GM12801 (cell line): ENCODE measurements around the gene LRRC8A.

Experiments
- TF ChIP-seq, protein P1 (sequence below): IDR thresholded peaks from one replicate; pipeline ENCODE4 v1.5.1; 2011; ENCODE audit warnings: control low read depth; ENCODE audit not compliant: insufficient read length; ENCODE audit errors: extremely low read depth

Gene LRRC8A

DNA sequence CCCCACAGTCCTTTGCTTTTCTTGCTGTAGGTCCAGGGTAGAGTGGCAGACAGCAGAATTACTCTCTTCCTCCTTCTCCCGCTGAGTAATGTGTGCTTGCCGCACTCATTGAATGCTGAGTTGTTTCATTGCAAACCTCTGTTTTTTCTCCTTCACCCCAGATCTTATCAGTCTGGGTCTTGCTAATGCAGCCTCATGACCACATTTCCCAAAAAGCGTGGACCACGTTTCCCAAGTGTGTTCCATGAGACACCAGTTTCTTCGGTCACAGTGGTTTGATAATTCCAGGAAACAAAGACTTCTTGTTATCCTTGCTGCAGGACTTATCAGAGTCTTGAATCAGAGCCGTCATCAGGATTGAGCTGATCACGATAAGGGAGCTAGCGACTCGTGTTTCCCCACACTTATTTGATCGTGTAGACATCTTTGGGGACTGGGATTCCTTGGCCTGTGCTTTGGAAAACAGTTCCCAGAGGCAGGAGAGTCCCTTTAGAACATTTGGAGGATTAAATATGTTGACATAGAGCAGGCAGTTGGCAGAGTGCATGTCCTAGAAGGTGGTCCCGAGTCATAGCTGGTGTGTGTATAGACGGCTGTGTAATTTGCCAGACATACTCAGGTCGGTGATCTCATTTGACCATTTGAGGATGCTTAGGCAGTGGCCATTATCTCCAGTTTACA, 4.4 kb downstream of the LRRC8A start:
- TF ChIP-seq, protein P1, sequence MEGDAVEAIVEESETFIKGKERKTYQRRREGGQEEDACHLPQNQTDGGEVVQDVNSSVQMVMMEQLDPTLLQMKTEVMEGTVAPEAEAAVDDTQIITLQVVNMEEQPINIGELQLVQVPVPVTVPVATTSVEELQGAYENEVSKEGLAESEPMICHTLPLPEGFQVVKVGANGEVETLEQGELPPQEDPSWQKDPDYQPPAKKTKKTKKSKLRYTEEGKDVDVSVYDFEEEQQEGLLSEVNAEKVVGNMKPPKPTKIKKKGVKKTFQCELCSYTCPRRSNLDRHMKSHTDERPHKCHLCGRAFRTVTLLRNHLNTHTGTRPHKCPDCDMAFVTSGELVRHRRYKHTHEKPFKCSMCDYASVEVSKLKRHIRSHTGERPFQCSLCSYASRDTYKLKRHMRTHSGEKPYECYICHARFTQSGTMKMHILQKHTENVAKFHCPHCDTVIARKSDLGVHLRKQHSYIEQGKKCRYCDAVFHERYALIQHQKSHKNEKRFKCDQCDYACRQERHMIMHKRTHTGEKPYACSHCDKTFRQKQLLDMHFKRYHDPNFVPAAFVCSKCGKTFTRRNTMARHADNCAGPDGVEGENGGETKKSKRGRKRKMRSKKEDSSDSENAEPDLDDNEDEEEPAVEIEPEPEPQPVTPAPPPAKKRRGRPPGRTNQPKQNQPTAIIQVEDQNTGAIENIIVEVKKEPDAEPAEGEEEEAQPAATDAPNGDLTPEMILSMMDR: no peak

DNA sequence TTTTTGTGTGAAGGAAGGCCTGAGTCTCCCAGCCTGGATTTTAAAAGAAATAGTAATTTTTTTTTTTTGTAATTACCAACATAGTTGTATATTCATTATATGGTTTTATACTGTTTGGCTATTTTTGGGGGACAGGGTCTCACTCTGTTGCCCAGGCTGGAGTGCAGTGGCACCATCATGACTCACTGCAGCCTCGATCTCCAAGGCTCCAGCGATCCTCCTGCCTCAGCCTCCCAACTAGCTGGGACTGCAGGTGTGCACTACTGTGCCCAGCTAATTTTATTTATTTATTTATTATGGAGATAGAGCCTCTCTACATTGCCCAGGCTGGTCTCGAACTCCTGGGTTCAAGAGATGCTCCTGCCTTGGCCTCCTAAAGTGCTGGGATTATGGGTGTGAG, 5.1 kb downstream of the LRRC8A start:
- TF ChIP-seq, protein P1: no peak

DNA sequence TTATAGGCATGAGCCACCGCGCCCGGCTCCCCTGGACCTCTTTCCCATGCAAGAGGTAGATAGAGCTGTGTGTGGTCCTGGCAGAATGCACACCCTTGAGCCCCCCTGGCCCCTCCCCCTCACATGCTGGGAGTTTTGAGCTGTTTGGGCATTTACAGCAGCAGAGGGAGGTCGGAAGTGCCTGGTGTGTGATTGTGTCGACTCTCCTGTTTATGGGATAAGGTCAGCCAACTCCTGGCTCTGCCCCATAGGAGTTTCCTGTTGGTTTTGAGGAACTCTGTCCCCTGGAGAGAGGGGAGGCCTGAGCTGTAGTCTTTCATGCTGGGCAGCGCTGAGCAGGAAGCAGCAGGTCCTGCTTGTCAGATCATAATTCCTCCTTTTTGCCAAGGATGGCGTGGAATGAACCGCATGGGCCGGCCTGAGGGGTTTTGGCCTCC, 6.0 kb downstream of the LRRC8A start:
- TF ChIP-seq, protein P1: no peak

DNA sequence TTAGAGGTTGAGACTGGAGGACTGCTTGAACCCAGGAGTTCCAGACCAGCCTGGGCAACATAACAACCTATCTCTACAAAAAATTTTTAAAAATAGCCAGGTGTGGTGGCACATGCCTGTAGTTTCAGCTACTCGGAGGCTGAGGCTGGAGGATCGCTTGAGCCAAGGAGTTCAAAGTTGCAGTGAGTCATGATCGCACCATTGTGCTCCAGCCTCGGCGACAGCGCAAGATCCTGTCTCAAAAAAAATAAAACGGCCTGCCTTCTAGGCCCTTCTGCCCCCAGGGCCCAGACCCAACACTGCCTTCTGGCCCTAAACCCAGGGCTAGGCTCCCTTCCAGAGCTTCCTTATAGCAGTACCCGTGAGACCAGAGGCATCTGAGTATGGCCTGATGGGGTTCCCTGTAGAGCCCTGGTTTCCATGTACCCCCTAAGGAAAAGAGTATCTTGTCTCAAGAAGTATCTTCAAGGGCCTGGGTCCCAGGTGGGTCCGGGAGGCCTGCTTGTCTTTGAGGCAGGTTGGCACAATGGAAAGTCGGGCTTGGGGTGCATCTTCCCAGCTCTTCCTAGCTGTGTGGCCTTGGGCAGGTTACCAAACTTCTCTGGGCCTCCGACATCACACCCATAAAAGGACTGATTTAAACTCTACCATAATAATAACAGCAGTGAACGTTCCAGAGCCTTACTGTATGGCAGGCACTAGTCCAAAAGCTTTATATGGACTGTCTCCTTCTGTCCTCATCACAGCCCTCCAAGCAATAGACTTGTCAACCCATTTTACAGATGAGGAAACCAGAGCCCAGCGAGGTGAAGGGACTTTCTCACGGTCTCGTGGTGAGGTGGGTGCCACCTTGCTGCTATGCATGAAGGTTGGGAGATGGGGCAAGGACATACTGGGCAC, 9.6 kb downstream of the LRRC8A start:
- TF ChIP-seq, protein P1: no peak

DNA sequence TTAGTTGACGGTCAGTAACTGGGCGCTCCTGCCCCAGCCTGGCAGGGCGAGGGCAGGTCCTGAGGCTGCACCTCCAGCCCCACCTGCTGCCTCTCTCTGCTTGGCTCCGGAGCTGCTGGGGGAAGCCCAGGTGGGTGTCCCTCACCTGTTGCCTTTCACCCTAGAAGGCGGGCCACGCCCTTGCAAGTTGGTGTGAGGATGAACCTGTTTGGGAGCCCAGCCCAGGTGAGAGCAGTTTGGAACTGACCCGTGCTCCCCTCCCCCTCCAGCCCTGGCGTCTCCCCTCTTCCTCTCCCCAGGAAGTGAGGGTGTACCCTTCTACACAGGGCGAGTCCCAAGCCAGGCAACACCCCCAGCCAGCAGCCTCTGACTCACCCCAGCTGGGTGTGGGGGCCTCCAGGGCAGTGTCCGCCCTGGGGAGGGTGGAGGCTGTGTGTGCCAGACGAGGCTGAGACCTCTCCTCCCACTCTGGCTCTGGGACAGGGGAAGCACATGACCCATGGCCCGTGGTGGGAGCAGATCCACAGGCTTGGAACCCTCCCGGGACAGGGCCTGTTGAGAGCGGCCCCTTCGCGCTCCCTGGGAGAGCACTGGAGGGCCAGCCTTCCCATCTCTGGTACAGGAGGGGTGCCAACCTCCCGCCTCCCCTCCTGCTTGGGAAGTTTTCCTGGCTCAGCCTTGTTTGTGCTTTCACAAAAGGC, 10.4 kb downstream of the LRRC8A start:
- TF ChIP-seq, protein P1: no peak

DNA sequence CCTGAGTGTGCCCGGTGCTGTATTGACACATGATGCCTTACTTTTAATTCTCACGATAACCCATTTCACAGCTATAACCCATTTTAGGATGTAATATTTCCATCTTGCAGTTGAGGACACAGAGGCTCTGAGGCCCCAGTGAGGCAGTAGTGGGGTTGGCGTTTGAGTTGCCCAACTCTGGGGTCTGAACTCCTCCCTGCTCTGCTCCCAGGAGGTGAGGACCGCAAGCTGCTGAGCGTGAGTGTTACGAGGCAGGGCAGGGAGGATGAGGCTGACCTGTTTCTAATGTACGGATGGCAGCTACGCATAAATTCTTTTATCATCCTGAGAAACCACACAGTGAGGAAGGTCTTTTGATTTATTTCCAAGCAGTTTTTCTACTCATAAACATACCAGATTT, 11.4 kb downstream of the LRRC8A start:
- TF ChIP-seq, protein P1: no peak

DNA sequence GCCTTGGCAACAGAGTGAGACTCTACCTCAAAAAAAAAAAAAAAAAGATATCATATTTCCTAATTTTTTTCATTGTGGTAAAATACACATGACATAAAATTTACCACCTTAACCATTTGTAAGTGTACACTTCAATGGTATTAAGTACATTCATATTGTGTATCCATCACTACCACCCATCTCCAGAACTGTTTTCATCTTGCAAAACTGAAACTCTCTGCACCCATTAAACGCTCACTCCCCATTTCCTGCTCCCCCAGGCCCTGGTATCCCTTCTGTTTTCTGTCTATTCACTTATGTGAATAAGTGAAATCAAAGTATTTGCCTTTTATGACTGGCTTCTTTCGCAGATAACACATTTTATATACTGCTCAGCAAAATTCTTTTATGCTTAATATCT, 12.8 kb downstream of the LRRC8A start:
- TF ChIP-seq, protein P1: no peak
